ENCODE results near the gene ZAR1L. TPM values are rescaled to one million over a fixed set of nuclear protein-coding genes. Genes with fewer than 3 reads are reported as not detected.

Gene ZAR1L
- total and polyA plus RNA-seq, 4 donors = not detected

DNA sequence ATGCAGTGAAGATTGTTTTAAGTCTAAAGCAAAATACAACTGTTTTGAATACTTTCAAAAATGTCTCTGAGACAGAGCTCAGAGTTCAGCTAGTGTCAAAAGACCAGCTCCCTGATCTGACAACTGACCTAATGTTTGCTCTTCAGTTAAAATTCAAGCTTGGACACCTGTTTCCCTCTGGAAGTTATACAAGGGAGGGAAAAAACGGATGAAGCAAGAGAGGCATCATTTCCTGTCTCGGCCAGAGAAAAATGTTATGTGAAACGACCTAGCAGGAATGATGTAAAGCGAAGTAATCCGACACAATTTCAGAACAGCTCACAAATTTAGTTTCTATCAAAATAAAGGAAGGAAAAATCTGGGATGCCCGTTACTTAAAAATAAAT lies 59.4 kb downstream of the ZAR1L start:
- Histone ChIP-seq H3K9me3 (ENCODE audit: control insufficient read depth in 4 of 4, low read length in 3 of 4) (no peaks in the 10 kb centered on the region), H3K4me1 (ENCODE audit: control insufficient read depth in 4 of 4, insufficient read depth in 4 of 4, low read length in 3 of 4) (peaks cover 4 to 25% (median 6%) of the 10 kb centered on the region in 4 donors), H3K27ac (ENCODE audit: low read depth in 1 of 2, low read length in 2 of 2) (peak overlapping the region; percentile 88 to 93), H3K36me3 (ENCODE audit: control insufficient read depth in 4 of 4, insufficient read depth in 3 of 4, low read depth in 1 of 4, low read length in 3 of 4) (no peaks in the 10 kb centered on the region), H3K27me3 (ENCODE audit: control insufficient read depth in 4 of 4, insufficient read depth in 4 of 4, low read length in 3 of 4) (no peaks in the 10 kb centered on the region), H3K9ac (ENCODE audit: low read depth in 1 of 2, low read length in 2 of 2) (peak overlapping the region; percentile 80 to 96), H3K4me3 (ENCODE audit: low read depth in 1 of 3, low read length in 3 of 3) (peak overlapping the region; percentile 41 to 66 (median 64))
- TF ChIP-seq, protein P1, sequence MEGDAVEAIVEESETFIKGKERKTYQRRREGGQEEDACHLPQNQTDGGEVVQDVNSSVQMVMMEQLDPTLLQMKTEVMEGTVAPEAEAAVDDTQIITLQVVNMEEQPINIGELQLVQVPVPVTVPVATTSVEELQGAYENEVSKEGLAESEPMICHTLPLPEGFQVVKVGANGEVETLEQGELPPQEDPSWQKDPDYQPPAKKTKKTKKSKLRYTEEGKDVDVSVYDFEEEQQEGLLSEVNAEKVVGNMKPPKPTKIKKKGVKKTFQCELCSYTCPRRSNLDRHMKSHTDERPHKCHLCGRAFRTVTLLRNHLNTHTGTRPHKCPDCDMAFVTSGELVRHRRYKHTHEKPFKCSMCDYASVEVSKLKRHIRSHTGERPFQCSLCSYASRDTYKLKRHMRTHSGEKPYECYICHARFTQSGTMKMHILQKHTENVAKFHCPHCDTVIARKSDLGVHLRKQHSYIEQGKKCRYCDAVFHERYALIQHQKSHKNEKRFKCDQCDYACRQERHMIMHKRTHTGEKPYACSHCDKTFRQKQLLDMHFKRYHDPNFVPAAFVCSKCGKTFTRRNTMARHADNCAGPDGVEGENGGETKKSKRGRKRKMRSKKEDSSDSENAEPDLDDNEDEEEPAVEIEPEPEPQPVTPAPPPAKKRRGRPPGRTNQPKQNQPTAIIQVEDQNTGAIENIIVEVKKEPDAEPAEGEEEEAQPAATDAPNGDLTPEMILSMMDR (IDR thresholded peaks at IDR 0.05; ENCODE audit: low read depth, low read length, missing input control) = no peak
- TF ChIP-seq RAD21 (IDR thresholded peaks at IDR 0.05) = peak; percentile 22 to 23
- TF ChIP-seq, protein P2, sequence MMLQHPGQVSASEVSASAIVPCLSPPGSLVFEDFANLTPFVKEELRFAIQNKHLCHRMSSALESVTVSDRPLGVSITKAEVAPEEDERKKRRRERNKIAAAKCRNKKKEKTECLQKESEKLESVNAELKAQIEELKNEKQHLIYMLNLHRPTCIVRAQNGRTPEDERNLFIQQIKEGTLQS (IDR thresholded peaks at IDR 0.05) = peak; percentile 58
- TF ChIP-seq GABPA (IDR thresholded peaks at IDR 0.05 in 1 of 2, conservative IDR thresholded peaks at IDR 0.05 in 1 of 2) = peak; percentile 59 to 83
- peak; percentile 97 for TF ChIP-seq TAF1 (conservative IDR thresholded peaks at IDR 0.05)
- TF ChIP-seq, protein P3, sequence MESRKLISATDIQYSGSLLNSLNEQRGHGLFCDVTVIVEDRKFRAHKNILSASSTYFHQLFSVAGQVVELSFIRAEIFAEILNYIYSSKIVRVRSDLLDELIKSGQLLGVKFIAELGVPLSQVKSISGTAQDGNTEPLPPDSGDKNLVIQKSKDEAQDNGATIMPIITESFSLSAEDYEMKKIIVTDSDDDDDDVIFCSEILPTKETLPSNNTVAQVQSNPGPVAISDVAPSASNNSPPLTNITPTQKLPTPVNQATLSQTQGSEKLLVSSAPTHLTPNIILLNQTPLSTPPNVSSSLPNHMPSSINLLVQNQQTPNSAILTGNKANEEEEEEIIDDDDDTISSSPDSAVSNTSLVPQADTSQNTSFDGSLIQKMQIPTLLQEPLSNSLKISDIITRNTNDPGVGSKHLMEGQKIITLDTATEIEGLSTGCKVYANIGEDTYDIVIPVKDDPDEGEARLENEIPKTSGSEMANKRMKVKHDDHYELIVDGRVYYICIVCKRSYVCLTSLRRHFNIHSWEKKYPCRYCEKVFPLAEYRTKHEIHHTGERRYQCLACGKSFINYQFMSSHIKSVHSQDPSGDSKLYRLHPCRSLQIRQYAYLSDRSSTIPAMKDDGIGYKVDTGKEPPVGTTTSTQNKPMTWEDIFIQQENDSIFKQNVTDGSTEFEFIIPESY (IDR thresholded peaks at IDR 0.05) = peak; percentile 37
- TF ChIP-seq, protein P4, sequence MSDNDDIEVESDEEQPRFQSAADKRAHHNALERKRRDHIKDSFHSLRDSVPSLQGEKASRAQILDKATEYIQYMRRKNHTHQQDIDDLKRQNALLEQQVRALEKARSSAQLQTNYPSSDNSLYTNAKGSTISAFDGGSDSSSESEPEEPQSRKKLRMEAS (IDR thresholded peaks at IDR 0.05) = peak; percentile 80
- peak; percentile 41 for TF ChIP-seq NR2F2 (IDR thresholded peaks at IDR 0.05)
- TF ChIP-seq, protein P5, sequence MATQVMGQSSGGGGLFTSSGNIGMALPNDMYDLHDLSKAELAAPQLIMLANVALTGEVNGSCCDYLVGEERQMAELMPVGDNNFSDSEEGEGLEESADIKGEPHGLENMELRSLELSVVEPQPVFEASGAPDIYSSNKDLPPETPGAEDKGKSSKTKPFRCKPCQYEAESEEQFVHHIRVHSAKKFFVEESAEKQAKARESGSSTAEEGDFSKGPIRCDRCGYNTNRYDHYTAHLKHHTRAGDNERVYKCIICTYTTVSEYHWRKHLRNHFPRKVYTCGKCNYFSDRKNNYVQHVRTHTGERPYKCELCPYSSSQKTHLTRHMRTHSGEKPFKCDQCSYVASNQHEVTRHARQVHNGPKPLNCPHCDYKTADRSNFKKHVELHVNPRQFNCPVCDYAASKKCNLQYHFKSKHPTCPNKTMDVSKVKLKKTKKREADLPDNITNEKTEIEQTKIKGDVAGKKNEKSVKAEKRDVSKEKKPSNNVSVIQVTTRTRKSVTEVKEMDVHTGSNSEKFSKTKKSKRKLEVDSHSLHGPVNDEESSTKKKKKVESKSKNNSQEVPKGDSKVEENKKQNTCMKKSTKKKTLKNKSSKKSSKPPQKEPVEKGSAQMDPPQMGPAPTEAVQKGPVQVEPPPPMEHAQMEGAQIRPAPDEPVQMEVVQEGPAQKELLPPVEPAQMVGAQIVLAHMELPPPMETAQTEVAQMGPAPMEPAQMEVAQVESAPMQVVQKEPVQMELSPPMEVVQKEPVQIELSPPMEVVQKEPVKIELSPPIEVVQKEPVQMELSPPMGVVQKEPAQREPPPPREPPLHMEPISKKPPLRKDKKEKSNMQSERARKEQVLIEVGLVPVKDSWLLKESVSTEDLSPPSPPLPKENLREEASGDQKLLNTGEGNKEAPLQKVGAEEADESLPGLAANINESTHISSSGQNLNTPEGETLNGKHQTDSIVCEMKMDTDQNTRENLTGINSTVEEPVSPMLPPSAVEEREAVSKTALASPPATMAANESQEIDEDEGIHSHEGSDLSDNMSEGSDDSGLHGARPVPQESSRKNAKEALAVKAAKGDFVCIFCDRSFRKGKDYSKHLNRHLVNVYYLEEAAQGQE (IDR thresholded peaks at IDR 0.05) = peak; percentile 73
- TF ChIP-seq SP1 (IDR thresholded peaks at IDR 0.05) = peak; percentile 74
- peak; percentile 45 for TF ChIP-seq HNF4G (IDR thresholded peaks at IDR 0.05)
- peak in 1 of 2 donors; percentile 85 for TF ChIP-seq EGR1 (IDR thresholded peaks at IDR 0.05; ENCODE audit: low read depth in 2 of 2)
- peak; percentile 77 to 78 for TF ChIP-seq HNF4A (conservative IDR thresholded peaks at IDR 0.05)
- TF ChIP-seq FOXA1 (IDR thresholded peaks at IDR 0.05) = no peak
- TF ChIP-seq YY1 (IDR thresholded peaks at IDR 0.05) = peak; percentile 89
- no peak for TF ChIP-seq FOXA2 (IDR thresholded peaks at IDR 0.05)
- TF ChIP-seq JUND (IDR thresholded peaks at IDR 0.05) = peak; percentile 27 to 73
- peak; percentile 57 to 76 for TF ChIP-seq RXRA (IDR thresholded peaks at IDR 0.05)
- 26% methylated on average over 6 of the region's 6 CpGs for WGBS
- no peak for DNase-seq (ENCODE audit: low spot score)
